ENCODE measurements around the gene ASTE1.

DNA sequence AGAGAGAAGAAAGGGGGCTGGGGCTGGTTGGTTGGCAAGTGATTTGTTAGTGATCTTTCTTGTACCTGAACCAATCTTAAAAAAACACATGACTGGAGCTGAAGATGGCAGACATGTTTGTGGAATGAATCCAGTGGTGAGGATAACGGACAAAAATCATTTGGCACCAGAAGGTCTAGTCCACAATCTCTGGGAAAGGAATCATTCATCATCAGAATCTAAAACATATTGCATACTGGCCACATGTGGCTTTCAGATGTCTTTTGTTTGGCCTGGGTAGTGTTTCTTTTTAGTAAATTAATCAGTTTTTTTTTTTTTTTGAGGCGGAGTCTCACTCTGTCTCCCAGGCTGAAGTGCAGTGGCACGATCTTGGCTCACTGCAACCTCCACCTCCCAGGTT lies 5.0 kb upstream of the ASTE1 start:
- TF ChIP-seq CTCF (IDR thresholded peaks at IDR 0.05) (no peak), POLR2A (IDR thresholded peaks at IDR 0.05) (no peak), POLR2AphosphoS5 (IDR thresholded peaks at IDR 0.05) (no peak)

Measured in sigmoid colon (tissue), 4 donors.